NB4 (cell line): ENCODE measurements around the gene SNX7.

Experiments used
- DNase-seq: peaks from one replicate; pipeline ENCODE4 v3.0.0; 2010; ENCODE audit warnings: low read depth
- H3K4me3 ChIP-seq: one replicate; pipeline ENCODE4 v1.5.1; 2011; ENCODE audit warnings: mild to moderate bottlenecking, low read depth, low read length, moderate library complexity
- MYC ChIP-seq: IDR thresholded peaks from 2 replicates; pipeline ENCODE4 v1.6.1; 2011; ENCODE audit warnings: low read depth, low read length
- POLR2A ChIP-seq: IDR thresholded peaks from 2 replicates; pipeline ENCODE4 v1.6.1; 2011; ENCODE audit warnings: mild to moderate bottlenecking; ENCODE audit not compliant: insufficient read length; ENCODE audit errors: extremely low read depth
- TF ChIP-seq, protein P1 (sequence below): IDR thresholded peaks from one replicate; pipeline ENCODE4 v1.5.1; 2012; ENCODE audit warnings: low read depth, low read length
- TF ChIP-seq, protein P2 (sequence below): IDR thresholded peaks from 2 replicates; pipeline ENCODE4 v1.6.1; 2011; ENCODE audit warnings: low read depth, low read length

The SNX7 gene

DNA sequence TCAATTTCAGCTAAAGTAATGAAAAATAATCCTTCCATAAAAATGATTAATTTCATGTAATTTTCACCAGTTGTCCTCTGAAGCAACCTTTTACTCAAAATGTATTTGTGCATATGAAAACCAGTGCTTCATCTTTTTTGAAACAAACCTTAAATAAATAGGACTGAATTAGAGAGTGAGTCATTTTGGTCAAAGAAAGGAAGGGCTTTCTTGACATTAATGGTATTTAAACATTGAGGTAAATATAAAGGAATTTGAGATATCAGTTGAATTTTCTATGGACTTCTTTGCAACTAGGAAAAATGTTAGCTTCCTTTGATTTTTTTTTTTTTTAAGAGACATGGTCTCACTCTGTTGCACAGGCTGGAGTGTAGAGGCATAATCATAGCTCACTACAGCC, 38.7 kb downstream of the SNX7 start:
- TF ChIP-seq MYC, result no peak
- TF ChIP-seq, protein P1, sequence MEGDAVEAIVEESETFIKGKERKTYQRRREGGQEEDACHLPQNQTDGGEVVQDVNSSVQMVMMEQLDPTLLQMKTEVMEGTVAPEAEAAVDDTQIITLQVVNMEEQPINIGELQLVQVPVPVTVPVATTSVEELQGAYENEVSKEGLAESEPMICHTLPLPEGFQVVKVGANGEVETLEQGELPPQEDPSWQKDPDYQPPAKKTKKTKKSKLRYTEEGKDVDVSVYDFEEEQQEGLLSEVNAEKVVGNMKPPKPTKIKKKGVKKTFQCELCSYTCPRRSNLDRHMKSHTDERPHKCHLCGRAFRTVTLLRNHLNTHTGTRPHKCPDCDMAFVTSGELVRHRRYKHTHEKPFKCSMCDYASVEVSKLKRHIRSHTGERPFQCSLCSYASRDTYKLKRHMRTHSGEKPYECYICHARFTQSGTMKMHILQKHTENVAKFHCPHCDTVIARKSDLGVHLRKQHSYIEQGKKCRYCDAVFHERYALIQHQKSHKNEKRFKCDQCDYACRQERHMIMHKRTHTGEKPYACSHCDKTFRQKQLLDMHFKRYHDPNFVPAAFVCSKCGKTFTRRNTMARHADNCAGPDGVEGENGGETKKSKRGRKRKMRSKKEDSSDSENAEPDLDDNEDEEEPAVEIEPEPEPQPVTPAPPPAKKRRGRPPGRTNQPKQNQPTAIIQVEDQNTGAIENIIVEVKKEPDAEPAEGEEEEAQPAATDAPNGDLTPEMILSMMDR, result no peak
- TF ChIP-seq, protein P2, sequence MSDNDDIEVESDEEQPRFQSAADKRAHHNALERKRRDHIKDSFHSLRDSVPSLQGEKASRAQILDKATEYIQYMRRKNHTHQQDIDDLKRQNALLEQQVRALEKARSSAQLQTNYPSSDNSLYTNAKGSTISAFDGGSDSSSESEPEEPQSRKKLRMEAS, result no peak
- no peak for TF ChIP-seq POLR2A
- no peak for DNase-seq
- no peak overlapping the region for H3K4me3 ChIP-seq

DNA sequence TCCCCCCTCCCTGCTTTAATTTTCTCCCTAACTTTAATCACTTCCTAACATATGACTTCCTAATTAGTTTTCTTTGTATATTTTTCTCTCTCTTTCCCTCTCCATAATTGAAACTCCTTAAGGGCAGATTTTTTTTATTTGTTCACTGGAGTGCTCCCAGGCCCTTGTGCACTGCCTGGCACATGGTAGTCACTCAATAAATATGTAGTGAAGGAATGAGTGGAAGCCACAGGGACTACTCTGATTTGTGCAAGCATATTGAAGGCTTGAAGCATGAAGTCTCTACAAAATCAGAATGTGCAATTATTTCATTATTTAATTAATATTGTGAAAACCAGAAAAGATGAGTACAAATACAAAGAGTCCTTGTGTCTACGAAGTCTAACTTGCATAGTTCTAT, 41.5 kb downstream of the SNX7 start:
- TF ChIP-seq, protein P1, result no peak
- TF ChIP-seq MYC, result no peak
- TF ChIP-seq, protein P2, result no peak
- TF ChIP-seq POLR2A, result no peak
- DNase-seq, result no peak
- H3K4me3 ChIP-seq, result no peak overlapping the region

DNA sequence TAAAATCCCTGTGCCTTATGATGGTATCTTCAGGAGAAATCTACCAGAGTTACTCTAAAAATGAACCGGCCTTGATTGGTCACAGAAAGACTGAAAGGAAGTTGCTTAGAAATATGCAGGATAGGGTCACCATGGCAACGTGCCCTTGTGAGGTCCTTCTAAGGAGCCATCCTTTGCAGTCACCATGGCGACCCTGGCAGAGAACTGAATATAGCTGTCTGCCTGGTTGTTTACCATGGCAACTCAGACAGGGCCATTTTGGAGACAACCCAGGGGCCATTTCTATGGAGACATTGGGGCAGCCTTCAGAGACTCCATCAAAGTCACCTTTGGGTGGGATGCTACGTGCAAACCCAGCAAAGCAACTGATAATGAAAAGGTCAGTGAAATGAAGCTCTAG, 43.0 kb downstream of the SNX7 start:
- no peak for DNase-seq
- no peak overlapping the region for H3K4me3 ChIP-seq
- TF ChIP-seq, protein P1, result no peak
- TF ChIP-seq, protein P2, result no peak
- TF ChIP-seq POLR2A (no peak), MYC (no peak)

DNA sequence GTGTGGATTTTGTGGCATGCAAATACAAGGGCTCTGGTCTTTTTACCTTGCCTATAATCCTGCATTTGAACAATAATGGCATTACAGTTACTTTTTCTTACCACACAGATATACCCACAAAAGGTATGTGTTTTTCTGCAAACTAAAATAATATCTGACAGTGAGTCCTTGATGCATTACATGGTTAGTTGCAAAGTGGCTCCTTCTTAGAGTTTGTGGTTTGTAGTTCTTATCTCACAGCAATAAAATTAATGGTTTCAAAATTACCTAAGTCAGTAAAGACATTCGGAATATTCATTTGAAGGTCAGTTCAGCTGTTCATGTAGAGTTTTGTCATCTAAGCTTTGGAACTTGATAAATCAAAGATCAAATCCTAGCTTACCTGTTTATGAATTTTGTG, 43.5 kb downstream of the SNX7 start:
- no peak overlapping the region for H3K4me3 ChIP-seq
- TF ChIP-seq MYC (no peak), POLR2A (no peak)
- TF ChIP-seq, protein P1, result no peak
- TF ChIP-seq, protein P2, result no peak
- no peak for DNase-seq

DNA sequence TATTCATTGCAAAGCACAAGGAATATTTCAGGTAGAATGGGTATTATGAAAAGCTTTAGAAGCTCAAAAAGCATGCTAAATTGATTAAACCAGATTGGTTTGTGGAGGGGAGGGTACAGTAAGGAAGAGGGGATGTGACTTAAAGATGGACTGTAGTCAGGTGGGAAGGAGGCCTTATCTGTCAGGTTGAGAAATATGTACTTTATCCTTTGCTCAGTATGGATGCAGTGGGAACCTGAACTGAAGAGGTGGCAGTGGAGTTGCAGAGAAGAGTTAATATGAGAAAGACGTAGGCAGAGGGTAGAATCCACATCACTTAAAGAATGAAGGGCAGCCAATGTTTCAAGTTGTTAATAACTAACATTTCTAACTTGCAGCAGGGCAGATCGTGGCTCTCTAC, 44.1 kb downstream of the SNX7 start:
- H3K4me3 ChIP-seq, result no peak overlapping the region
- DNase-seq, result no peak
- TF ChIP-seq MYC (no peak), POLR2A (no peak)
- TF ChIP-seq, protein P1, result no peak
- TF ChIP-seq, protein P2, result no peak
